CD4-positive, alpha-beta T cell treated with Interleukin-6 for 4 hours (primary cell): ENCODE results near the gene COA8.
A peak's percentile ranks its signal among the peaks of the same experiment; 100 is the strongest.

Experiments
- DNase-seq: peaks from one replicate; pipeline ENCODE4 v3.0.0-alpha.2; 2020; ENCODE audit warnings: mixed read lengths

COA8 gene

GRCh38 chr14:103625356-103626095, 62.8 kb downstream of the COA8 start:
- DNase-seq: peak; percentile 32

- no peak for DNase-seq
Observed at GRCh38 chr14:103626146-103626850, 63.5 kb downstream of the COA8 start.

GRCh38 chr14:103627073-103628025, 64.6 kb downstream of the COA8 start:
- DNase-seq: no peak

- no peak for DNase-seq
Observed at GRCh38 chr14:103628221-103628683, 65.5 kb downstream of the COA8 start.

GRCh38 chr14:103628684-103629502, 66.1 kb downstream of the COA8 start, which contains the start of gene KLC1:
Gene KLC1 (plus strand): TSS chr14:103629211. CDS start chr14:103654565, 25,354 bp downstream.
- peak; percentile 85 for DNase-seq

GRCh38 chr14:103629503-103630121, 66.9 kb downstream of the COA8 start:
- peak; percentile 47 for DNase-seq

GRCh38 chr14:103630364-103631108, 67.8 kb downstream of the COA8 start:
- no peak for DNase-seq

- no peak for DNase-seq
Observed at GRCh38 chr14:103633391-103633790, 70.6 kb downstream of the COA8 start.

- DNase-seq: no peak
Observed at GRCh38 chr14:103634156-103634555, 71.4 kb downstream of the COA8 start.

GRCh38 chr14:103638594-103638993, 75.8 kb downstream of the COA8 start:
- no peak for DNase-seq
